CD4-positive, alpha-beta T cell (primary cell): ENCODE measurements around the gene ZNF768. TPM values are rescaled to one million over a fixed set of nuclear protein-coding genes. Genes with fewer than 3 reads are reported as not detected.
A peak's percentile ranks its signal among the peaks of the same experiment; 100 is the strongest.

Source experiments
- ATAC-seq: fragments of 200-7000 bp; cut with Tn5 transposase; one replicate; pipeline ENCODE4 v1.10.0; 2022; ENCODE audit warnings: mild to moderate bottlenecking; ENCODE audit not compliant: poor library complexity
- CTCF ChIA-PET: fragments of 350-600 bp; sonication (Branson Sonifier 250); formaldehyde crosslinking; loops from one replicate; lab custom pipeline; 2021; ENCODE audit warnings: antibody characterized with exemption, inconsistent platforms; lab: Charles Lee
- POLR2A ChIA-PET: fragments of 350-600 bp; sonication (Branson Sonifier 250); formaldehyde crosslinking; loops from one replicate; lab custom pipeline; 2021; ENCODE audit warnings: antibody characterized with exemption, inconsistent platforms; lab: Charles Lee
- DNase-seq, 14 experiments: peaks; one replicate each; pipeline ENCODE4 v3.0.0-alpha.2; 2013 to 2020; ENCODE audit warnings: mixed read lengths in 2 of 14
- H3K27ac ChIP-seq, 2 donors: one replicate each; pipeline versions ENCODE4 v1.5.1 to v1.7.0; 2013; ENCODE audit warnings: low read length in 2 of 2, low read depth in 1 of 2, mild to moderate bottlenecking in 1 of 2
- H3K27me3 ChIP-seq, 2 experiments: 1 replicate in 1 of 2; 2 replicates in 1 of 2; pipeline versions ENCODE4 v1.6.1 to v1.7.0; 2013; ENCODE audit warnings: low read length in 2 of 2, control low read depth in 1 of 2, mild to moderate bottlenecking in 1 of 2, moderate library complexity in 1 of 2; ENCODE audit not compliant: insufficient read depth in 2 of 2, control insufficient read depth in 1 of 2
- H3K36me3 ChIP-seq: one replicate; pipeline ENCODE4 v1.6.1; 2013; ENCODE audit warnings: low read length, control low read depth; ENCODE audit not compliant: insufficient read depth
- H3K4me1 ChIP-seq: one replicate; pipeline ENCODE4 v1.6.1; 2013; ENCODE audit warnings: low read length, control low read depth; ENCODE audit not compliant: insufficient read depth
- H3K4me3 ChIP-seq: one replicate; pipeline ENCODE4 v1.5.1; 2013; ENCODE audit warnings: mild to moderate bottlenecking, low read length, moderate library complexity
- H3K9me3 ChIP-seq, 2 experiments: 1 replicate in 1 of 2; 2 replicates in 1 of 2; pipeline versions ENCODE4 v1.6.1 to v1.7.0; 2013; ENCODE audit warnings: low read length in 2 of 2, mild to moderate bottlenecking in 2 of 2, control low read depth in 1 of 2, moderate library complexity in 1 of 2; ENCODE audit not compliant: control insufficient read depth in 1 of 2, insufficient read depth in 1 of 2
- H3K27ac Mint-ChIP-seq: one replicate; pipeline ENCODE4 v1.8.0; 2020; ENCODE audit warnings: mixed read lengths
- H3K27me3 Mint-ChIP-seq: one replicate; pipeline ENCODE4 v1.8.0; 2021; ENCODE audit warnings: mixed read lengths
- H3K36me3 Mint-ChIP-seq: one replicate; pipeline ENCODE4 v1.8.0; 2021; ENCODE audit warnings: low read depth, mixed read lengths
- H3K4me1 Mint-ChIP-seq: one replicate; pipeline ENCODE4 v1.8.0; 2021; ENCODE audit warnings: low read depth, mixed read lengths
- H3K4me3 Mint-ChIP-seq: one replicate; pipeline ENCODE4 v1.8.0; 2020; ENCODE audit warnings: mild to moderate bottlenecking, mixed read lengths
- H3K9me3 Mint-ChIP-seq: one replicate; pipeline ENCODE4 v1.8.0; 2020; ENCODE audit warnings: mixed read lengths
- intact Hi-C, 2 experiments: fragments of 100-400 bp; cut with DNase I in 1 of 2; cut with micrococcal nuclease in 1 of 2; formaldehyde crosslinking; loops; one replicate each; pipeline versions ENCODE4 v1.15.1 to v1.9.0; 2023 to 2025; cut with DNase I, micrococcal nuclease
- total RNA-seq, 174 experiments: library from RNA in 2 of 174; stranded (reverse) in 2 of 174; gene quantifications; one replicate each; pipeline ENCODE4 v1.2.3 and lab custom pipeline; 2021 to 2026
- TF ChIP-seq, protein P1 (sequence below): fragments of 200-600 bp; IDR thresholded peaks from one replicate; pipeline ENCODE4 v1.8.0; 2022; ENCODE audit warnings: antibody characterized with exemption, mild to moderate bottlenecking

The ZNF768 gene
- total RNA-seq, 2 experiments from 2014 or later = 3.9 to 4.1 TPM

DNA sequence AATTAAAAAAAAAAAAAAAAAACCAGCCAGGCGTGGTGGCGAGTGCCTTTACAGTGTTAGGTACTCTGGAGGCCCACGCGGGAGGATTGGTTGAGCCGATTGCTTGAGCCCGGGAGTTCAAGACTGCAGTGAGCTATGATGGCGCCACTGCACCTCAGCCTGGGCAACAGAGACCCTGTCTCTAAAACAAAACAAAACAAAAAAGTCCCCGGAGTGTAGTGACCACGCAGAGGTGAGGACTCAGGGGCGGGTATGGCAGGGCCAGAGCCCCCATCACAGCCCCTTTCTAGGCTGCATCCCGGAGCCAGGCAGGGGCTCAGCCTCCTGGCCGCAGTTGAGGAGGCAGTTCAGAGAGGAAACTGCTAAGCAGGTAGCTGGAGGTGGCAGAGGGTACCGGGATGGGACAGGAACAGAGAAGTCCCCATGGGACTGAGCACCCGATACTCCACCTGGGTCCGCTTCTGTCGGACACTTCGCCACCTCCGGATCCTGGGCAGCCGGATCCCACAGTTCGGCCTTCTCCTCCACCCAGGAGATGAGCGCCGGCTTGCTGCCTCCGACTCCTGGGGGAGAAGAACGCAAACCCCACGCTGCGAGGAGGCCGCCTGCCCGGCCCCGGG is 7.5 kb upstream of the ZNF768 start:
- ChIA-PET POLR2A (interaction anchor here (1.0 to 3.6 kb wide), 18 partner anchors 10 to 442 kb away, joined by 3 to 116 read pairs (median 14); partner anchors contain the start of genes DCTPP1, FBRS, PRR14 and TBX6), CTCF (interaction anchor here (2.5 to 4.2 kb wide), 5 partner anchors 18 to 104 kb away, joined by 15 to 68 read pairs (median 28); partner anchors contain the start of genes DCTPP1, ZNF688 and ZNF764)
- DNase-seq (peak in 3 of 14 experiments; percentile 24 to 50 (median 35)), ATAC-seq (no peak)
- Histone ChIP-seq H3K36me3 (peaks cover 17% of the 10 kb centered on the region), H3K4me3 (peak overlapping the region; percentile 87), H3K27ac (peak overlapping the region; percentile 85 to 96), H3K27me3 (no peaks in the 10 kb centered on the region), H3K4me1 (peaks cover 57% of the 10 kb centered on the region), H3K9me3 (no peaks in the 10 kb centered on the region)
- Mint-ChIP-seq H3K4me3 (peak overlapping the region; percentile 94), H3K36me3 (peaks cover 28% of the 10 kb centered on the region), H3K9me3 (no peaks in the 10 kb centered on the region), H3K4me1 (peaks cover 44% of the 10 kb centered on the region), H3K27ac (peak overlapping the region; percentile 99), H3K27me3 (no peaks in the 10 kb centered on the region)
- intact Hi-C loops = loop anchor here (2.0 to 5.0 kb wide), 4 partner anchors 17 to 98 kb away; partner anchors contain the start of gene ZNF689 (in 1 of the 2)
- TF ChIP-seq, protein P1, sequence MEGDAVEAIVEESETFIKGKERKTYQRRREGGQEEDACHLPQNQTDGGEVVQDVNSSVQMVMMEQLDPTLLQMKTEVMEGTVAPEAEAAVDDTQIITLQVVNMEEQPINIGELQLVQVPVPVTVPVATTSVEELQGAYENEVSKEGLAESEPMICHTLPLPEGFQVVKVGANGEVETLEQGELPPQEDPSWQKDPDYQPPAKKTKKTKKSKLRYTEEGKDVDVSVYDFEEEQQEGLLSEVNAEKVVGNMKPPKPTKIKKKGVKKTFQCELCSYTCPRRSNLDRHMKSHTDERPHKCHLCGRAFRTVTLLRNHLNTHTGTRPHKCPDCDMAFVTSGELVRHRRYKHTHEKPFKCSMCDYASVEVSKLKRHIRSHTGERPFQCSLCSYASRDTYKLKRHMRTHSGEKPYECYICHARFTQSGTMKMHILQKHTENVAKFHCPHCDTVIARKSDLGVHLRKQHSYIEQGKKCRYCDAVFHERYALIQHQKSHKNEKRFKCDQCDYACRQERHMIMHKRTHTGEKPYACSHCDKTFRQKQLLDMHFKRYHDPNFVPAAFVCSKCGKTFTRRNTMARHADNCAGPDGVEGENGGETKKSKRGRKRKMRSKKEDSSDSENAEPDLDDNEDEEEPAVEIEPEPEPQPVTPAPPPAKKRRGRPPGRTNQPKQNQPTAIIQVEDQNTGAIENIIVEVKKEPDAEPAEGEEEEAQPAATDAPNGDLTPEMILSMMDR = no peak

DNA sequence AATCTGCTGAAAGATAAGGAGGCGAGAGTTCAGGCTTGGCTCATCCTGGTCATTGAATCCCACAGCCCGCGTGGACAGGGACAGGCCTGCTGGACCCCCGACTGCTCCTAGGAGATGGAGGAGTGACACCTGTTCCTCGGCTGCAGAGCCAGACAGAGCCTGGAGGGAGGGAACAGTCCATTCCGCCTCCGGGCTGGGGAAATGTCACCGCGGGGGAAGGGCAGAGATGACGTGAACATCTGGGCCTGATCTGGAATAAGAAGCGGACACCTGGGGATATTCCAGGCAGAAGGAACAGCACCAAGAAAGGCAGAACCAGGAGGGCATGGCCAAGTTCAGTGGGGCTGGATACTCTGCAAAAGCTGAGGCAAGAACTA is 6.8 kb upstream of the ZNF768 start:
- Histone ChIP-seq H3K27me3 (no peaks in the 10 kb centered on the region), H3K27ac (no peak overlapping the region), H3K4me1 (peaks cover 62% of the 10 kb centered on the region), H3K4me3 (no peak overlapping the region), H3K9me3 (no peaks in the 10 kb centered on the region), H3K36me3 (peaks cover 17% of the 10 kb centered on the region)
- H3K9me3 Mint-ChIP-seq = no peaks in the 10 kb centered on the region
- ChIA-PET POLR2A (interaction anchor here (3.2 to 3.6 kb wide), 4 partner anchors 25 to 115 kb away, joined by 19 to 116 read pairs (median 47); partner anchors contain the start of genes ZNF688 and ZNF764), CTCF (interaction anchor here (3.8 to 4.2 kb wide), 3 partner anchors 19 to 103 kb away, joined by 28 to 68 read pairs (median 40); partner anchors contain the start of genes DCTPP1 and ZNF764)
- no peak for ATAC-seq
- peak overlapping the region; percentile 85 for H3K4me3 Mint-ChIP-seq
- H3K4me1 Mint-ChIP-seq = peaks cover 48% of the 10 kb centered on the region
- TF ChIP-seq, protein P1 = no peak
- peak in 1 of 14 experiments; percentile 28 for DNase-seq
- peaks cover 28% of the 10 kb centered on the region for H3K36me3 Mint-ChIP-seq
- H3K27ac Mint-ChIP-seq = peak overlapping the region; percentile 99
- no peaks in the 10 kb centered on the region for H3K27me3 Mint-ChIP-seq
- intact Hi-C loops = loop anchor here in 1 of 2 experiments (5.0 kb wide), 1 partner anchor 99 kb away; no protein-coding TSS in a partner anchor

DNA sequence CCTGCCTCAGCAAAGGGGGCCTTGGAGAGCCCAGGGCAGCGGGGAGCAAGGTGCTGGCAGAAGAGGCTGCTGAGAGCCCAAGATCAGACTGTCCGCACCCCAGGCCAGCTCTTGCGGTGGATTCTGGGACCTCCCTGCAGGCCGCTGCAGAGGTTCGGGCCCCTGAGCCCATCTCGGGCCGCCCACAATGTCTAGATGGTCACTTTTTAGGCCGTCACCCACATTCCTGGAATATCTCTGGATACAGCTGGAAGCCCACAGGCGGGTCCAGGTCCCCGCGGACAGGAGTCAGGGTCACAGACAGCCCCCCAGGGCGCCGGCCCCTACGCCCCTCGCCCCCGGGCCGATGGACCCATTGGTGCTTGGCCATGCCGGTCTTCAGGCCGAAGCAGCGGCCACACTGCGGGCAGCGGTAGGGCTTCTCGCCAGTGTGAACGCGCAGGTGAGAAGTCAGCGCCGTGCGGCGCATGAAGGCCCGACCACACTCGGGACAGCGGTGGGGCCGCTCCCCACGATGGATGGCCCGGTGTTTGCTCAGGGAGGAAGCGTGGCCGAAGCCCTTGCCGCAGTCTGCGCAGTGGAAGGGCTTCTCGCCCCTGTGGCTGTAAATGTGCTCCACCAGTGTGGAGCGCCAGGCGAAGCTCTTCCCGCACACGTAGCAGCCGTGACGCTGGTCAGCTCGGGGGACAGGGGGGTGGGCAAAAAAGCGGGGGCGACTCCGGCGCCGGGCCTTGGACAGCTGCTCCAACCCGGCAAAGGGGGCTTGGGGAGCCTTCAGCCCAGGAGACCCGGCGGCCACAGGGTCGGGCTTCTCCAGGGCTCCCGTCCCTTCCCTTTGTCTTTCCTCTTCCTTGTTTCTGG is 6.1 kb upstream of the ZNF768 start:
- H3K27me3 Mint-ChIP-seq = no peaks in the 10 kb centered on the region
- Histone ChIP-seq H3K36me3 (peaks cover 17% of the 10 kb centered on the region), H3K27ac (no peak overlapping the region), H3K4me1 (peaks cover 68% of the 10 kb centered on the region), H3K27me3 (no peaks in the 10 kb centered on the region), H3K4me3 (no peak overlapping the region), H3K9me3 (no peaks in the 10 kb centered on the region)
- ChIA-PET CTCF (interaction anchor here (3.8 to 4.2 kb wide), 2 partner anchors 20 to 102 kb away, joined by 28 to 40 read pairs; partner anchors contain the start of gene DCTPP1), POLR2A (interaction anchor here (3.6 kb wide), 1 partner anchor 25 kb away, joined by 116 read pairs; the partner anchor contains the start of gene ZNF764)
- intact Hi-C loops = loop anchor here in 1 of 2 experiments (5.0 kb wide), 1 partner anchor 100 kb away; no protein-coding TSS in a partner anchor
- no peaks in the 10 kb centered on the region for H3K9me3 Mint-ChIP-seq
- peak overlapping the region; percentile 85 for H3K4me3 Mint-ChIP-seq
- H3K36me3 Mint-ChIP-seq = peaks cover 28% of the 10 kb centered on the region
- H3K4me1 Mint-ChIP-seq = peaks cover 50% of the 10 kb centered on the region
- ATAC-seq (no peak), DNase-seq (peak in 1 of 14 experiments; percentile 35)
- H3K27ac Mint-ChIP-seq = peak overlapping the region; percentile 49
- TF ChIP-seq, protein P1 = no peak
